Upper lobe of right lung (tissue), 1 donor: ENCODE measurements around the gene PADI4. TPM values are rescaled to one million over a fixed set of nuclear protein-coding genes. Genes with fewer than 3 reads are reported as not detected.
"Not testable (repeated sequence)": the region's sequence is repeated elsewhere in the genome, so short reads cannot be mapped to it uniquely, and the experiment has no call there.

Experiments used
- ATAC-seq: fragments of 200-7000 bp; cut with Tn5 transposase; one replicate; pipeline ENCODE4 v1.9.1; 2020; ENCODE audit warnings: mild to moderate bottlenecking, moderate library complexity
- DNase-seq: peaks from one replicate; pipeline ENCODE4 v3.0.0-alpha.2; 2020
- H3K27ac ChIP-seq: fragments of 200-600 bp; one replicate; pipeline ENCODE4 v1.8.0; 2022
- H3K27me3 ChIP-seq: fragments of 200-600 bp; one replicate; pipeline ENCODE4 v1.8.0; 2022; ENCODE audit warnings: mild to moderate bottlenecking
- H3K36me3 ChIP-seq: fragments of 200-600 bp; one replicate; pipeline ENCODE4 v1.8.0; 2022
- H3K4me1 ChIP-seq: fragments of 200-600 bp; one replicate; pipeline ENCODE4 v1.8.0; 2022
- H3K4me3 ChIP-seq: fragments of 200-600 bp; one replicate; pipeline ENCODE4 v1.8.0; 2022; ENCODE audit warnings: mild to moderate bottlenecking
- H3K9me3 ChIP-seq: fragments of 200-600 bp; one replicate; pipeline ENCODE4 v1.8.0; 2022
- intact Hi-C: fragments of 100-400 bp; cut with DNase I; formaldehyde crosslinking; loops from one replicate; pipeline ENCODE4 v1.11.0; 2022
- total RNA-seq: library from RNA; stranded (reverse); fragmentation: NEBNext Ultra II Directional; extraction: Animal tissue kit (Norgen Biotek cat#: 25700); gene quantifications from one replicate; pipeline ENCODE4 v1.2.1, GENCODE V29; 2021
- TF ChIP-seq, protein P1 (sequence below): fragments of 200-600 bp; IDR thresholded peaks from one replicate; pipeline ENCODE4 v1.8.0; 2022; ENCODE audit warnings: antibody characterized with exemption
- donor health status: DM: no; HTN: yes; CAD: no; lungs with severe emphysema.

The PADI4 gene
- total RNA-seq, 1 donor from 2014 or later = 2.3 TPM

DNA sequence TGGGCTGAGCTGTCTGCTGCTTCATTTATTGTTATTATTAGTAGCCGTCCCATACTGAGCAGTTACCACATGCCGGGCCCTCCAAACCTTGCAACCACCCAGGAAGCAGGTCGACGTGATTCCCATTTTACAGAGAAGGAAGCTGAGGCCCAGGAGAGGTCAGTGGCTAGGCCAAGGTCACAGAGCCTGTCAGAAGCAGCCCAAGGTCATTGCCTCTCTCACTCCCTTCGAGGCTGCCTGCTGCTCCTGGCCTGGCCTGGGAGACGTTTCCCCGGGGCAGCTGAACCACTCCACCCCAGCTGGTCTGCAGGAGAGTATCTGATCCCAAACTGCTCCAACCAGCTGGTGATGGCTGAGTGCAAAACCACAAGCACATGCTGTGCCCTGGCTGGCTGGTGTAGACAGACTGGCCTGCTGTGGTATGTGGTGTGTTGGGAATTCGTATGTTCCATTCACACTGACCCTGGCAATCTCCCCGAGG lies 6.5 kb downstream of the PADI4 start:
- ATAC-seq (peak; percentile 19), DNase-seq (no peak)
- Histone ChIP-seq H3K36me3 (no peaks in the 10 kb centered on the region), H3K4me1 (no peaks in the 10 kb centered on the region), H3K27ac (no peak overlapping the region), H3K9me3 (no peaks in the 10 kb centered on the region), H3K4me3 (no peak overlapping the region), H3K27me3 (peaks cover 18% of the 10 kb centered on the region)
- intact Hi-C loops = no loop called here
- TF ChIP-seq, protein P1, sequence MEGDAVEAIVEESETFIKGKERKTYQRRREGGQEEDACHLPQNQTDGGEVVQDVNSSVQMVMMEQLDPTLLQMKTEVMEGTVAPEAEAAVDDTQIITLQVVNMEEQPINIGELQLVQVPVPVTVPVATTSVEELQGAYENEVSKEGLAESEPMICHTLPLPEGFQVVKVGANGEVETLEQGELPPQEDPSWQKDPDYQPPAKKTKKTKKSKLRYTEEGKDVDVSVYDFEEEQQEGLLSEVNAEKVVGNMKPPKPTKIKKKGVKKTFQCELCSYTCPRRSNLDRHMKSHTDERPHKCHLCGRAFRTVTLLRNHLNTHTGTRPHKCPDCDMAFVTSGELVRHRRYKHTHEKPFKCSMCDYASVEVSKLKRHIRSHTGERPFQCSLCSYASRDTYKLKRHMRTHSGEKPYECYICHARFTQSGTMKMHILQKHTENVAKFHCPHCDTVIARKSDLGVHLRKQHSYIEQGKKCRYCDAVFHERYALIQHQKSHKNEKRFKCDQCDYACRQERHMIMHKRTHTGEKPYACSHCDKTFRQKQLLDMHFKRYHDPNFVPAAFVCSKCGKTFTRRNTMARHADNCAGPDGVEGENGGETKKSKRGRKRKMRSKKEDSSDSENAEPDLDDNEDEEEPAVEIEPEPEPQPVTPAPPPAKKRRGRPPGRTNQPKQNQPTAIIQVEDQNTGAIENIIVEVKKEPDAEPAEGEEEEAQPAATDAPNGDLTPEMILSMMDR = no peak

DNA sequence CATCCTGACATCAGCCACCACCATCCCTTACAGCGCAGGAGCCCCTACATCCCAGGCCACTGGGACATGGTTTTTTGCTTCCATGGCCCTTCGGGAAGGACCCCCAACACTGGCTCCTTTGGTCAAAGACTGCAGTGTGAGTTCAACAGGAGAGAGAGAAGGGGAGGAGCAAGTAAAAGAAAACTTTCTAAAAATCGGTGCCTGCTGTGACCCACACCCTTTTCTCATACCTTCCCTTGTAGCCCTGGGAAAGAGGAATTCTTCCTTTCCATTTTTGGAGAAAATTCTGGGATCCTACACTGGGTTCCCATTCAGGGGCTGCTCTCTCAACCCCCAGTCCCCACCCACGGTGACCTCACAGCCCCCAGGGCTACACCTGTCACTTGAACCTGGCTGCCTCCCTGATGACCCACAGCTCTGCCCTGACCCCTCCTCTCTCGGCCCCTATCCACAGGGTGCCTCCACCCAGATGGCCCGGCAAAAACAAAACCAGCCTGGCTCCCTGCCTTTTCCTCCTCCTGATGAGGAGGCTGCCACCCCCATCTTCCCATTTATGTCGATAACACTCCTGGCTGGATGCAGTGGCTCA lies 7.6 kb downstream of the PADI4 start:
- TF ChIP-seq, protein P1 = no peak
- H3K4me1 ChIP-seq = no peaks in the 10 kb centered on the region
- no peak overlapping the region for H3K27ac ChIP-seq
- no peak overlapping the region for H3K4me3 ChIP-seq
- no peaks in the 10 kb centered on the region for H3K36me3 ChIP-seq
- no peaks in the 10 kb centered on the region for H3K9me3 ChIP-seq
- peaks cover 7% of the 10 kb centered on the region for H3K27me3 ChIP-seq
- DNase-seq (peak; percentile 47), ATAC-seq (peak; percentile 24)
- intact Hi-C loops = no loop called here

DNA sequence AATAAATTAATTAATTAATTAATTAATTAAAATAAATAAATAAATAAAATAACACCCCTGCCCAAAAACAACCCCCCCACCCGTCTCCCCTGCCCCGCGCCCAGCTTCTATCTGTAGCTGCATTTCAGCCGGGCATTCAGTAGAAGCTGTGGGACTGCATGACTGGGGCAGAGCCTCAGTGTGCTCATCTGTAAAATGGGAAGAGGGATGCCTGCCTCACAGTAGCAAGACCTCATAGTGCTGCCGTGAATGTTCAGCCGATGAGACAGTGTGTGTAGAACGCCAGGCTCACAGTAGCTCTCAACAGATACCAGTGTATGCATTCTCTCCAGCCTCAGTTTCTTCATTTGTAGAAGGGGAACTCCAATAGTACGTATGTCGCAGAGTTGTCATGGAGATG lies 8.7 kb downstream of the PADI4 start:
- DNase-seq (peak; percentile 8), ATAC-seq (no peak)
- Histone ChIP-seq H3K27me3 (no peaks in the 10 kb centered on the region), H3K9me3 (no peaks in the 10 kb centered on the region), H3K36me3 (no peaks in the 10 kb centered on the region), H3K4me3 (no peak overlapping the region), H3K27ac (no peak overlapping the region), H3K4me1 (no peaks in the 10 kb centered on the region)
- intact Hi-C loops = no loop called here
- TF ChIP-seq, protein P1 = no peak

DNA sequence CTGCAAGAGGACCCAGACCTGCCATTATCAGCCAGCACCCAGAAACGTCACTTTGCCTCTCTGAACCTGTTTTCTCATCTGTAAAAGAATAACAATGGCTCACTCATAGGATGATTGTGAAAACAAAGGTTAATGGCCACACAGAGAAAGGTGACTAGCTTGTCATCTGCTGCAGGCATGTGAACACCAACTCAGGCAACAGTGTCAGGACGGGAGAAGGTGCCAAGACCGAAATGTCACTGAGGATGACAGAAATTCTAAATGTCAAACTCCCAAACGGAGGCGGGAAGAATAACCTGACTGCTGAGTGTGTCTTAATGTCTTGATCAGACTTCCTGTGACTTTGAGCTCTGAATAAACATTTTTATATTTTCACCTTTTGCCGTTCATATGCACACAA lies 10.3 kb downstream of the PADI4 start:
- TF ChIP-seq, protein P1 = no peak
- intact Hi-C loops = no loop called here
- no peak overlapping the region for H3K4me3 ChIP-seq

DNA sequence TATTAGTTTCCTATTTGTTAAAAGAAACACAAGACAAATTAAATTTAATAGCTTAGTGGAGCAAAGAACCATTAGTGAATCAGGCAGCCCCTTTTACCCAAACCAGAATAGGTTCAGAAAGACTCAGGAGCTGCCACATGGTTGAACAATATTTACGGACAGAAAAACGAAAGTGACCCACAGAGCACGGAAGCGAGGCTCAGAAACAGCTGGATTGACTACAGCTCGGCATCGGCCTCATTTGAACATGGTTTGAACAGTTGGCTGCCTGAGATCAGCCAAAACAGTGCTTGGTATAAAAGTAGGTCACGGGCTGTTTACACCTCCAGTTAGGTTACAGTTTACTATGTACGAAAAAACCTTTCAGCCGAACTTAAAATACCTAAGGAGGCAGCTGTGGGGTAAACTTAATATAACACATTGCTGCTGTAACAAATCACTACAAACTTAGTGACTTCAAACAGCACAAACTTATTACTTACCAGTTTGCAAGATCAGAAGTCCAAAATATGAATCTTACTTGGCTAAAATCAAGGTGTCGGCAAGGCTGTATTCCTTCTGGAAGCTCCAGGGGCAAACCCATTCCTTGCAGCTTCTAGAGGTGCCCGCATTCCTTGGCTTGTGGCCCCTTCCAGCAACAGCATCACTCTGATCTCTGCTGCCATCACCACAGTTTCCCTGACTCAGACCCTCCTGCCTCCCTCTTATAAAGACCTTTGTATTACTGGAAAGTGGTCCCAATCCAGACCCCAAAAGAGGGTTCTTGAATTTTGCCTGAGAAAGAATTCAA lies 11.8 kb downstream of the PADI4 start:
- TF ChIP-seq, protein P1 = no peak

More for the DNA sequence above, 10.3 kb downstream of the PADI4 start:
- Histone ChIP-seq H3K36me3 (no peaks in the 10 kb centered on the region), H3K4me1 (no peaks in the 10 kb centered on the region), H3K9me3 (no peaks in the 10 kb centered on the region), H3K27me3 (no peaks in the 10 kb centered on the region), H3K27ac (no peak overlapping the region)
- DNase-seq (no peak), ATAC-seq (no peak)

DNA sequence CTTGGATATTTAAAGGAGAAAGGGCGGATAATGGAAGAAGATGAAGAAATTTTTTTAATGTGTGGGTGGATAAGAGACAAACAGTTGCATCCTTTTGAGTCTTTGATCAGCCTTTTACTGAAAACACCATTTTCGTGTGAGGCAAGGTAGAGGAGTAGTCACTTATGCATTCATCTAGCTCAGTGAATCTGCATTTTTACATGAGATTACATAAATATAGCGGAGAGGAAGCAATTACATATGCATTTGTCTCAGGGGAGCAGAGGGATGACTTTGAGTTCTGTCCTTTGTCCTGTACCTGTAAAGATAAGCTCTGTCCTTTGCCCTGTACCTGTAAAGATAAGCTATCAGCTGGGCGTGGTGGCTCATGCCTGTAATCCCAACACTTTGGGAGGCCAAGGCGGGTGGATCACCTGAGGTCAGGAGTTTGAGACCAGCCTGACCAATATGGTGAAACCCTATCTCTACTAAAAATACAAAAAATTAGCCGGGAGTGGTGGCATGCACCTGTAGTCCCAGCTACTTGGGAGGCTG lies 13.9 kb downstream of the PADI4 start:
- peak; percentile 6 for DNase-seq
- H3K27me3 ChIP-seq, H3K4me3 ChIP-seq, intact Hi-C loops, ATAC-seq, H3K9me3 ChIP-seq, H3K27ac ChIP-seq, H3K4me1 ChIP-seq, H3K36me3 ChIP-seq: not testable (repeated sequence)

More for the DNA sequence above, 11.8 kb downstream of the PADI4 start:
- Histone ChIP-seq H3K4me1 (no peaks in the 10 kb centered on the region), H3K36me3 (no peaks in the 10 kb centered on the region), H3K27me3 (no peaks in the 10 kb centered on the region), H3K9me3 (no peaks in the 10 kb centered on the region), H3K27ac (no peak overlapping the region), H3K4me3 (no peak overlapping the region)
- intact Hi-C loops = no loop called here
- ATAC-seq (no peak), DNase-seq (no peak)
